Activated B cell treated with CpG ODN at 0.5 μM for 24 hours (primary cell): Measurements from ENCODE around the gene SH3RF1. TPM values are rescaled to one million over a fixed set of nuclear protein-coding genes. Genes with fewer than 3 reads are reported as not detected.

ENCODE experiments used
- ATAC-seq: fragments of 200-7000 bp; cut with Tn5 transposase; one replicate; pipeline ENCODE4 v1.10.0; 2021; ENCODE audit warnings: low read depth, mild to moderate bottlenecking, moderate library complexity
- CTCF ChIA-PET: fragments of 350-600 bp; sonication (Branson Sonifier 250); formaldehyde crosslinking; loops from one replicate; lab custom pipeline; 2021; ENCODE audit warnings: antibody characterized with exemption; lab: Charles Lee
- POLR2A ChIA-PET: fragments of 350-600 bp; sonication (Branson Sonifier 250); formaldehyde crosslinking; loops from one replicate; lab custom pipeline; 2021; ENCODE audit warnings: antibody characterized with exemption; lab: Charles Lee
- DNase-seq: peaks from one replicate; pipeline ENCODE4 v3.0.0; 2022
- H3K27ac Mint-ChIP-seq: one replicate; pipeline ENCODE4 v1.8.0; 2020; ENCODE audit warnings: mixed read lengths
- H3K27me3 Mint-ChIP-seq: one replicate; pipeline ENCODE4 v1.8.0; 2021; ENCODE audit warnings: mixed read lengths
- H3K36me3 Mint-ChIP-seq: one replicate; pipeline ENCODE4 v1.8.0; 2021; ENCODE audit warnings: low read depth, mixed read lengths
- H3K4me1 Mint-ChIP-seq: one replicate; pipeline ENCODE4 v1.8.0; 2021; ENCODE audit warnings: mixed read lengths
- H3K4me3 Mint-ChIP-seq: one replicate; pipeline ENCODE4 v1.8.0; 2020; ENCODE audit warnings: mild to moderate bottlenecking, mixed read lengths
- H3K9me3 Mint-ChIP-seq: one replicate; pipeline ENCODE4 v1.8.0; 2020; ENCODE audit warnings: mixed read lengths
- CTCF ChIP-seq: fragments of 200-600 bp; IDR thresholded peaks from one replicate; pipeline ENCODE4 v1.8.0; 2022; ENCODE audit warnings: antibody characterized with exemption, mild to moderate bottlenecking
- intact Hi-C: fragments of 100-400 bp; cut with micrococcal nuclease; formaldehyde crosslinking; loops from one replicate; pipeline ENCODE4 v1.15.1; 2024
- total RNA-seq: library from RNA; stranded (reverse); gene quantifications from 2 replicates; pipeline ENCODE4 v1.2.3, GENCODE V29; 2022

Gene SH3RF1
- total RNA-seq, 1 donor from 2014 or later, result 7.1 TPM

GRCh38 chr4:169167957-169168858 lies 102.5 kb downstream of the SH3RF1 start:
- intact Hi-C loops, result no loop called here
- Mint-ChIP-seq H3K36me3 (no peaks in the 10 kb centered on the region), H3K27ac (no peak overlapping the region), H3K4me1 (peaks cover 5% of the 10 kb centered on the region), H3K27me3 (no peaks in the 10 kb centered on the region), H3K9me3 (no peaks in the 10 kb centered on the region), H3K4me3 (no peak overlapping the region)
- ChIA-PET POLR2A (interaction anchor here (0.6 kb wide), 1 partner anchor 705 kb away, joined by 6 read pairs; no protein-coding TSS in a partner anchor), CTCF (no interaction called here)
- ATAC-seq (no peak), DNase-seq (no peak)
- no peak for TF ChIP-seq CTCF

- ATAC-seq (no peak), DNase-seq (no peak)
- Mint-ChIP-seq H3K9me3 (no peaks in the 10 kb centered on the region), H3K27me3 (no peaks in the 10 kb centered on the region), H3K4me1 (peaks cover 5% of the 10 kb centered on the region), H3K36me3 (no peaks in the 10 kb centered on the region), H3K4me3 (no peak overlapping the region), H3K27ac (no peak overlapping the region)
- intact Hi-C loops, result no loop called here
- POLR2A ChIA-PET, result no interaction called here
- no peak for TF ChIP-seq CTCF
- CTCF ChIA-PET, result no interaction called here
These were observed 105.9 kb downstream of the SH3RF1 start for GRCh38 chr4:169164669-169165415.

- H3K27ac Mint-ChIP-seq, result no peak overlapping the region
These were observed 106.6 kb downstream of the SH3RF1 start for GRCh38 chr4:169163947-169164668.

GRCh38 chr4:169163495-169163894 lies 107.3 kb downstream of the SH3RF1 start:
- CTCF ChIA-PET, result no interaction called here
- Mint-ChIP-seq H3K27me3 (no peaks in the 10 kb centered on the region), H3K9me3 (no peaks in the 10 kb centered on the region), H3K4me1 (peaks cover 3% of the 10 kb centered on the region), H3K4me3 (no peak overlapping the region), H3K36me3 (no peaks in the 10 kb centered on the region), H3K27ac (no peak overlapping the region)
- ATAC-seq (no peak), DNase-seq (no peak)
- POLR2A ChIA-PET, result interaction anchor here (0.7 kb wide), 1 partner anchor 9 kb away, joined by 4 read pairs; no protein-coding TSS in a partner anchor
- intact Hi-C loops, result no loop called here
- no peak for TF ChIP-seq CTCF

More at GRCh38 chr4:169163947-169164668, 106.6 kb downstream of the SH3RF1 start:
- CTCF ChIA-PET, result no interaction called here
- Mint-ChIP-seq H3K4me3 (no peak overlapping the region), H3K9me3 (no peaks in the 10 kb centered on the region), H3K4me1 (peaks cover 5% of the 10 kb centered on the region), H3K36me3 (no peaks in the 10 kb centered on the region), H3K27me3 (no peaks in the 10 kb centered on the region)
- no peak for TF ChIP-seq CTCF
- intact Hi-C loops, result no loop called here
- POLR2A ChIA-PET, result no interaction called here
- ATAC-seq (no peak), DNase-seq (no peak)
